Neuronal stem cell (in vitro differentiated cells): Measurements from ENCODE around the gene C13orf46.
"Not testable (repeated sequence)": the region's sequence is repeated elsewhere in the genome, so short reads cannot be mapped to it uniquely, and the experiment has no call there.

Source experiments
- DNase-seq: peaks from one replicate; pipeline ENCODE4 v3.0.0-alpha.2; 2013; ENCODE audit warnings: low spot score
- H2AFZ ChIP-seq: one replicate; pipeline ENCODE4 v1.6.1; 2013; ENCODE audit warnings: mild to moderate bottlenecking, low read length, inconsistent platforms
- H2AK5ac ChIP-seq: 2 replicates; pipeline ENCODE4 v1.6.1; 2013; ENCODE audit warnings: low read depth, mild to moderate bottlenecking, inconsistent platforms, low read length, moderate library complexity, mixed read lengths
- H2BK120ac ChIP-seq: 2 replicates; pipeline ENCODE4 v1.6.1; 2013; ENCODE audit warnings: low read depth, mild to moderate bottlenecking, inconsistent platforms, low read length, moderate library complexity, mixed read lengths
- H2BK12ac ChIP-seq: one replicate; pipeline ENCODE4 v1.6.1; 2013; ENCODE audit warnings: low read length, inconsistent platforms
- H2BK15ac ChIP-seq: 2 replicates; pipeline ENCODE4 v1.6.1; 2013; ENCODE audit warnings: mild to moderate bottlenecking, low read length, inconsistent platforms, mixed read lengths
- H2BK5ac ChIP-seq: one replicate; pipeline ENCODE4 v1.6.1; 2013; ENCODE audit warnings: inconsistent platforms, mild to moderate bottlenecking, low read length, moderate library complexity
- H3K14ac ChIP-seq: one replicate; pipeline ENCODE4 v1.6.1; 2013; ENCODE audit warnings: low read length, inconsistent platforms
- H3K18ac ChIP-seq: 2 replicates; pipeline ENCODE4 v1.6.1; 2013; ENCODE audit warnings: low read length, inconsistent platforms
- H3K23ac ChIP-seq: 2 replicates; pipeline ENCODE4 v1.6.1; 2013; ENCODE audit warnings: low read depth, mild to moderate bottlenecking, mixed read lengths, low read length, inconsistent platforms; ENCODE audit not compliant: poor library complexity
- H3K27ac ChIP-seq: replicated peaks from 3 replicates; pipeline ENCODE4 v1.5.1; 2013; ENCODE audit warnings: low read length, inconsistent platforms
- H3K27me3 ChIP-seq, 3 experiments: 2 replicates each; pipeline ENCODE4 v1.6.1; 2013; ENCODE audit warnings: low read length in 3 of 3, mild to moderate bottlenecking in 2 of 3, inconsistent platforms in 1 of 3, low read depth in 1 of 3, mixed read lengths in 1 of 3, moderate library complexity in 1 of 3; ENCODE audit not compliant: control insufficient read depth in 3 of 3, insufficient read depth in 3 of 3
- H3K36me3 ChIP-seq, 2 donors: replicated peaks in 1 of 2; 2 replicates each; pipeline ENCODE4 v1.6.1; 2013; ENCODE audit warnings: low read length in 2 of 2; ENCODE audit not compliant: control insufficient read depth in 2 of 2, insufficient read depth in 2 of 2
- H3K4ac ChIP-seq: 2 replicates; pipeline ENCODE4 v1.6.1; 2013; ENCODE audit warnings: inconsistent platforms, mild to moderate bottlenecking, low read length, moderate library complexity
- H3K4me1 ChIP-seq, 2 donors: 1 replicate in 1 of 2; 2 replicates in 1 of 2; pipeline ENCODE4 v1.6.1; 2013; ENCODE audit warnings: low read length in 2 of 2, low read depth in 1 of 2; ENCODE audit not compliant: control insufficient read depth in 2 of 2, insufficient read depth in 1 of 2
- H3K4me2 ChIP-seq: one replicate; pipeline ENCODE4 v1.6.1; 2013; ENCODE audit warnings: mild to moderate bottlenecking, low read length, inconsistent platforms; ENCODE audit not compliant: insufficient read depth, poor library complexity, severe bottlenecking
- H3K4me3 ChIP-seq, 2 donors: 2 replicates each; pipeline ENCODE4 v1.5.1; 2013; ENCODE audit warnings: low read length in 2 of 2, mild to moderate bottlenecking in 2 of 2, inconsistent platforms in 1 of 2, moderate library complexity in 1 of 2
- H3K79me1 ChIP-seq: one replicate; pipeline ENCODE4 v1.6.1; 2013; ENCODE audit warnings: low read depth, mild to moderate bottlenecking, inconsistent platforms, low read length, moderate library complexity
- H3K9ac ChIP-seq: one replicate; pipeline ENCODE4 v1.6.1; 2013; ENCODE audit warnings: mild to moderate bottlenecking, low read depth, low read length, inconsistent platforms; ENCODE audit not compliant: poor library complexity
- H3K9me3 ChIP-seq, 2 donors: replicated peaks in 1 of 2; 2 replicates each; pipeline versions ENCODE3 to v1.6.1; 2013; ENCODE audit warnings: low read length in 2 of 2, mild to moderate bottlenecking in 2 of 2, inconsistent platforms in 1 of 2, low read depth in 1 of 2, mixed read lengths in 1 of 2, moderate library complexity in 1 of 2; ENCODE audit not compliant: control insufficient read depth in 2 of 2, insufficient read depth in 1 of 2
- H4K8ac ChIP-seq: one replicate; pipeline ENCODE4 v1.6.1; 2013; ENCODE audit warnings: low read depth, mild to moderate bottlenecking, inconsistent platforms, low read length, moderate library complexity
- H4K91ac ChIP-seq: one replicate; pipeline ENCODE4 v1.6.1; 2013; ENCODE audit warnings: low read length, low read depth, mild to moderate bottlenecking, inconsistent platforms; ENCODE audit not compliant: poor library complexity
- WGBS, 2 donors: extraction: QIAGEN DNeasy Blood & Tissue Kit; methylation state at CpG; one replicate each; pipeline ENCODE4 v1.1.7; 2013; ENCODE audit warnings: missing lambda C conversion rate in 2 of 2, mixed read lengths in 1 of 2; ENCODE audit not compliant: insufficient read length in 2 of 2, insufficient replicate concordance in 1 of 2; ENCODE audit errors: extremely low coverage in 2 of 2; 5-methylcytosine and 5-hydroxymethylcytosine counted together

Gene C13orf46

DNA sequence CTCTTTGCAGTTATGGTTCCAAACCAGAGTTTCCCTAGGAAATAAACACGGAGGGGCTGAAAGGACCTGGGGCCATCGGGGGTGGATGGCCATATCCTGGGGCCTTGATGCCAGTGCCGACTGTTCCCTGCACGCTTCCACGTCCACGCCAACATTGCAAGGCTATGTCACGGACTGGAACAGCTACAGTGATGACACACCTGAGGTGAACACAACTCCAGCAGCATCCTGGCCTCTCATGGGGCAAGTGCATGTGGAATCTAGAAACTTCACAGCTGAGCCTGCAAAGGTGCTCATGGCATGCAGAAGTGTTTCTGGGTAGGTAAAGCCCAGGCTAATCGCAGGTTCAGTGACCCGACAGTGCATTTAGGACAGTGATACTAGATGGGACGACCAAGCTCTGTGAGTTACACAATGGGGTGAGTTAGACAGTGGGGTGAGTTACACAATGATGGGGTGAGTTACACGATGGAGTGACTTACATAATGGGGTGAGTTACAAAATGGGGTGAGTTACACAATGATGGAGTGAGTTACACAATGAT, 58.0 kb downstream of the C13orf46 start:
- Histone ChIP-seq H2AK5ac (peak overlapping the region; percentile 11), H3K4me3 (no peak overlapping the region), H3K9me3 (no peaks in the 10 kb centered on the region), H2AFZ (no peak overlapping the region), H3K36me3 (no peaks in the 10 kb centered on the region), H3K27ac (no peak overlapping the region), H2BK12ac (no peak overlapping the region), H3K79me1 (no peaks in the 10 kb centered on the region), H2BK120ac (no peak overlapping the region), H3K4ac (no peak overlapping the region), H3K9ac (peak overlapping the region; percentile 10), H4K91ac (no peak overlapping the region), H2BK5ac (no peak overlapping the region), H3K14ac (peak overlapping the region; percentile 25), H3K27me3 (peaks cover 0 to 15% (median 2%) of the 10 kb centered on the region in 3 experiments), H3K18ac (peak overlapping the region; percentile 74), H4K8ac (peak overlapping the region; percentile 67), H3K4me2 (no peak overlapping the region), H3K23ac (no peak overlapping the region), H2BK15ac (no peak overlapping the region), H3K4me1 (no peaks in the 10 kb centered on the region)
- WGBS, 2 donors, result no CpG with 5 or more reads among the region's 11 CpGs
- no peak for DNase-seq

DNA sequence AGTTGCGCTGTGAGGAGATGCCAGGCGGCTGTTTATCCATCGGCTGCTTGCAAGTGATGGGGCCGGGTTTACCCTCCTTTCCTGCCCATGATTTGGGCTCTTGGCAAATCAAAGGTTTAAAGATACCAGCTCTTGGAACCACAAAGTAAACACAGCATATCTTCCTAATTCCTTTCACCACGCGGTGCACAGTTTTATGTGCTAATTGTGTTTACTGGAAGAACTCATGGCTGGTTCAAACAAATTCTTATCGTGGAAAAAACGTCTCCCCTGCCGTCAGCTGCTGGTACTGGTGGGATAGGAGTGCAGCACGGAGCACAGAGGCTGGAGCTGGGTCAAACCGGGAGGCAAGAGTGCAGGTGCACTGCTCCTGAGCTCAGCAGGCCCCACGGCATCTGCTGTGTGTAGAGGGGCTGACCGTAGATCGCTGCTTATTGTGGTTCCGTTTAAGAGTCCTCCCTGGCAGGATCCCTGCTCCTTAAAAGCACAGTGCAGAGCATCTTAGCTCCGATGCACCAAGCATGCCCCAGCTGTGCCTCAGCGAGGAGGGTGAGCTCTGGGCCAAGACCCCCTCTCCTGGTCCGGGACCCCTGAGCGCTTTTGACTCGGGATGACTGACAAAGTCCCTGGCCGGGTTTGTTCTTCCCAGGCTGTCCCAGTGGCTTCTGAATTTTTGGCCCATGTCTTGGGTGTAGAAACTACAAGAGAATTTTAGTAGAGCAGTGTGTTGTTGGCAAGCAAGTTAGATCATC, 58.7 kb downstream of the C13orf46 start:
- H3K27me3 ChIP-seq, result peaks cover 0 to 17% (median 2%) of the 10 kb centered on the region in 3 experiments
- H3K36me3 ChIP-seq, result no peaks in the 10 kb centered on the region
- no peak overlapping the region for H3K4ac ChIP-seq
- peak overlapping the region; percentile 11 for H2AK5ac ChIP-seq
- H2BK5ac ChIP-seq, result no peak overlapping the region
- H3K79me1 ChIP-seq, result no peaks in the 10 kb centered on the region
- no peak overlapping the region for H3K14ac ChIP-seq
- H2BK120ac ChIP-seq, result no peak overlapping the region
- no peak overlapping the region for H3K18ac ChIP-seq
- H2BK12ac ChIP-seq, result no peak overlapping the region
- H4K8ac ChIP-seq, result no peak overlapping the region
- no peak overlapping the region for H3K4me3 ChIP-seq
- no peaks in the 10 kb centered on the region for H3K9me3 ChIP-seq
- H3K27ac ChIP-seq, result no peak overlapping the region
- no peak overlapping the region for H4K91ac ChIP-seq
- DNase-seq, result no peak
- H2BK15ac ChIP-seq, result no peak overlapping the region
- no CpG with 5 or more reads among the region's 21 CpGs for WGBS, 2 donors
- H3K4me2 ChIP-seq, result no peak overlapping the region
- no peaks in the 10 kb centered on the region for H3K4me1 ChIP-seq
- H3K23ac ChIP-seq, result no peak overlapping the region
- H3K9ac ChIP-seq, result no peak overlapping the region
- H2AFZ ChIP-seq, result no peak overlapping the region

DNA sequence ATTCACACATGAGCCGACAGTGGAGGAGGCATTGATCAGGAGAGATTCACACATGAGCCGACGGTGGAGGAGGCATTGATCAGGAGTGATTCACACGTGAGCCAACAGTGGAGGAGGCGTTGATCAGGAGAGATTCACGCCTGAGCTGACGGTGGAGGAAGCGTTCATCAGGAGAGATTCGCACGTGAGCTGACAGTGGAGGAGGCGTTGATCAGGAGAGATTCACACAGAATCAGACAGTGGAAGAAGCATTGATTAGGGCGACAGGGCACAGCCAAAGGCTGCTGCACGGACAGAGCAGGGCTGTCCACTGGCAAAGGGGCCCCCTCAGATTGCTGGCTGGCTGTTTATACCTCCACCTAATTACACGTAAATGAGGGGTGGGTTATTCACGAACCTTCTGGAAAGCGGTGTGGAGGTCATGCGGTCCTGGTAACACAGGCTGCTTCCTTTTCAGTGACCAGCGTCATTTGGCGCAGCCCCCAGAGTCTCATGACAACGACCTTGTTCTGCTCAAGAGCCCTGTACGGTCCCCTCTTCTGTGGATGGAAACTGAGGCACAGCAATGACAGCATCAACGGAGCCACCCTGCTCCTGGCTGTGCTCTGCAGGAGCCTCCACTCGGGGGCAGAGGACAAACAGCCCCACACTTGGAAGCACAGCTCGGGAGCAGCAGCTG, 59.4 kb downstream of the C13orf46 start:
- Histone ChIP-seq H2BK12ac (no peak overlapping the region), H3K4me2 (no peak overlapping the region), H3K4me3 (no peak overlapping the region), H3K36me3 (no peaks in the 10 kb centered on the region), H2BK15ac (no peak overlapping the region), H2BK120ac (no peak overlapping the region), H3K14ac (peak overlapping the region; percentile 48), H3K23ac (no peak overlapping the region), H3K18ac (peak overlapping the region; percentile 28), H3K79me1 (no peaks in the 10 kb centered on the region), H3K27me3 (peaks cover 0 to 17% (median 2%) of the 10 kb centered on the region in 3 experiments), H3K9ac (no peak overlapping the region), H2BK5ac (no peak overlapping the region), H3K4me1 (no peaks in the 10 kb centered on the region), H4K8ac (no peak overlapping the region), H3K9me3 (no peaks in the 10 kb centered on the region), H3K27ac (no peak overlapping the region), H3K4ac (no peak overlapping the region), H2AK5ac (no peak overlapping the region), H2AFZ (no peak overlapping the region), H4K91ac (peak overlapping the region; percentile 20)
- DNase-seq, result no peak
- WGBS, 2 donors, result no CpG with 5 or more reads among the region's 24 CpGs

DNA sequence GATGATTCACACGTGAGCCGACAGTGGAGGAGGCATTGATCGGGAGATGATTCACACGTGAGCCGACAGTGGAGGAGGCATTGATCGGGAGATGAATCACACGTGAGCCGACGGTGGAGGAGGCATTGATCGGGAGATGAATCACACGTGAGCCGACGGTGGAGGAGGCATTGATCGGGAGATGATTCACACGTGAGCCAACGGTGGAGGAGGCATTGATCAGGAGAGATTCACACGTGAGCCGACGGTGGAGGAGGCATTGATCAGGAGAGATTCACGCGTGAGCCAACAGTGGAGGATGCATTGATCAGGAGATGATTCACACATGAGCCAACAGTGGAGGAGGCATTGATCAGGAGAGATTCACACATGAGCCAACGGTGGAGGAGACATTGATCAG, 60.0 kb downstream of the C13orf46 start:
- H2BK15ac ChIP-seq, DNase-seq: not testable (repeated sequence)

More for the DNA sequence above, 60.0 kb downstream of the C13orf46 start:
- not testable (repeated sequence) for H4K91ac ChIP-seq, H3K14ac ChIP-seq, H2AFZ ChIP-seq, H3K79me1 ChIP-seq, H2AK5ac ChIP-seq, H3K36me3 ChIP-seq, H4K8ac ChIP-seq, H3K18ac ChIP-seq, H2BK5ac ChIP-seq, H3K4me3 ChIP-seq, H3K4me1 ChIP-seq, H3K9ac ChIP-seq, H3K23ac ChIP-seq, H3K27ac ChIP-seq, H3K9me3 ChIP-seq, H2BK12ac ChIP-seq, H3K4me2 ChIP-seq, H2BK120ac ChIP-seq, H3K4ac ChIP-seq
- H3K27me3 ChIP-seq, result peaks cover 0 to 23% (median 2%) of the 10 kb centered on the region in 3 experiments
- WGBS, 2 donors, result no CpG with 5 or more reads among the region's 22 CpGs
